Lower leg skin (tissue), 4 donors: ENCODE data around the gene FGD4. TPM values are rescaled to one million over a fixed set of nuclear protein-coding genes. Genes with fewer than 3 reads are reported as not detected.

ENCODE experiments used
- DNase-seq, 2 donors: peaks; one replicate each; pipeline ENCODE4 v3.0.0-alpha.2; 2019; ENCODE audit warnings: low spot score in 2 of 2
- H3K4me3 ChIP-seq: fragments of 200-600 bp; sonication (generic); 2 replicates; pipeline ENCODE4 v1.5.1; 2017; ENCODE audit warnings: mild to moderate bottlenecking, low read depth; ENCODE audit not compliant: poor library complexity, severe bottlenecking
- CTCF ChIP-seq, 3 donors: fragments of 450-650 bp; IDR thresholded peaks; one replicate each; pipeline ENCODE4 v1.5.1; 2016; ENCODE audit warnings: antibody characterized with exemption in 3 of 3, mild to moderate bottlenecking in 3 of 3, moderate library complexity in 2 of 3
- POLR2A ChIP-seq, 2 donors: fragments of 450-650 bp; IDR thresholded peaks; one replicate each; pipeline ENCODE4 v1.6.1; 2016 to 2017; ENCODE audit warnings: antibody characterized with exemption in 2 of 2, mild to moderate bottlenecking in 1 of 2, moderate library complexity in 1 of 2
- WGBS, 2 donors: methylation state at CpG; one replicate each; pipeline ENCODE4 v1.1.5; 2018; 5-methylcytosine and 5-hydroxymethylcytosine counted together
- intact Hi-C: fragments of 100-400 bp; cut with DNase I; formaldehyde crosslinking; loops from one replicate; pipeline ENCODE4 v1.15.0; 2023; ENCODE audit warnings: low total_unique reads
- total RNA-seq, 4 donors: library from RNA; depleted of rRNA; stranded (reverse); fragments of >200 nt; gene quantifications; one replicate each; pipeline ENCODE4 v1.1.0, GENCODE V29; 2016

FGD4 gene
- total RNA-seq, 4 donors from 2014 or later: 40.0 to 62.8 (median 52.0) TPM

GRCh38 chr12:32671930-32672780 lies 272.8 kb downstream of the FGD4 start:
- WGBS, 2 donors: 30 to 34% methylated on average over 11 of the region's 11 CpGs
- H3K4me3 ChIP-seq: no peak overlapping the region
- no peak for TF ChIP-seq POLR2A (IDR thresholded peaks at IDR 0.05)
- no peak for TF ChIP-seq CTCF (IDR thresholded peaks at IDR 0.05)
- intact Hi-C loops: no loop called here
- peak in 1 of 2 donors; percentile 57 for DNase-seq

GRCh38 chr12:32679091-32679919 lies 279.9 kb downstream of the FGD4 start, which contains the start of gene DNM1L:
Gene DNM1L, plus strand, starts transcription at chr12:32679301. Its CDS starts 63 bp downstream, at chr12:32679364.
- WGBS, 2 donors: 0 to 1% methylated on average over 17 to 36 of the region's 76 CpGs
- intact Hi-C loops: no loop called here
- H3K4me3 ChIP-seq: peak within 1 kb of the TSS; percentile 65
- no peak for TF ChIP-seq CTCF (IDR thresholded peaks at IDR 0.05)
- TF ChIP-seq POLR2A (IDR thresholded peaks at IDR 0.05): no peak
- peak; percentile 92 to 98 for DNase-seq

GRCh38 chr12:32679920-32680237 lies 280.5 kb downstream of the FGD4 start:
- peak overlapping the region; percentile 65 for H3K4me3 ChIP-seq
- TF ChIP-seq CTCF (IDR thresholded peaks at IDR 0.05) (no peak), POLR2A (IDR thresholded peaks at IDR 0.05) (no peak)
- DNase-seq: no peak
- 0% methylated on average over 14 of the region's 14 CpGs for WGBS, 2 donors
- intact Hi-C loops: no loop called here

GRCh38 chr12:32680787-32681186 lies 281.4 kb downstream of the FGD4 start:
- no peak for TF ChIP-seq POLR2A (IDR thresholded peaks at IDR 0.05)
- TF ChIP-seq CTCF (IDR thresholded peaks at IDR 0.05): no peak
- H3K4me3 ChIP-seq: no peak overlapping the region
- no peak for DNase-seq
- intact Hi-C loops: no loop called here

- WGBS, 2 donors: 85 to 89% methylated on average over 11 of the region's 11 CpGs
- intact Hi-C loops: no loop called here
- TF ChIP-seq POLR2A (IDR thresholded peaks at IDR 0.05) (no peak), CTCF (IDR thresholded peaks at IDR 0.05) (no peak)
- no peak overlapping the region for H3K4me3 ChIP-seq
- DNase-seq: no peak
Measured at GRCh38 chr12:32681272-32681671, 281.9 kb downstream of the FGD4 start.
